Parathyroid adenoma (tissue), 2 donors: Measurements from ENCODE around the gene PPIL4.

Source experiments
- H2AFZ ChIP-seq: fragments of 300-600 bp; sonication (generic); one replicate; pipeline ENCODE4 v1.7.0; 2017; ENCODE audit warnings: antibody characterized with exemption, mild to moderate bottlenecking
- H3K27ac ChIP-seq: fragments of 300-600 bp; sonication (generic); one replicate; pipeline ENCODE4 v1.7.0; 2017
- H3K27me3 ChIP-seq: fragments of 300-600 bp; sonication (generic); one replicate; pipeline ENCODE4 v1.7.0; 2017; ENCODE audit warnings: low read length; ENCODE audit not compliant: control insufficient read depth, insufficient read depth
- H3K36me3 ChIP-seq: fragments of 300-600 bp; sonication (generic); one replicate; pipeline ENCODE4 v1.7.0; 2017; ENCODE audit warnings: low read length; ENCODE audit not compliant: control insufficient read depth, insufficient read depth
- H3K4me1 ChIP-seq: fragments of 300-600 bp; sonication (generic); one replicate; pipeline ENCODE4 v1.7.0; 2017; ENCODE audit warnings: control low read depth
- H3K4me2 ChIP-seq: fragments of 300-600 bp; sonication (generic); one replicate; pipeline ENCODE4 v1.7.0; 2017; ENCODE audit warnings: low read length
- H3K4me3 ChIP-seq: fragments of 300-600 bp; sonication (generic); one replicate; pipeline ENCODE4 v1.7.0; 2017; ENCODE audit warnings: low read depth, low read length
- H3K79me2 ChIP-seq: fragments of 300-600 bp; sonication (generic); one replicate; pipeline ENCODE4 v1.7.0; 2017; ENCODE audit warnings: control low read depth
- H3K9ac ChIP-seq: fragments of 300-600 bp; sonication (generic); one replicate; pipeline ENCODE4 v1.7.0; 2017; ENCODE audit warnings: mild to moderate bottlenecking
- H3K9me3 ChIP-seq: fragments of 300-600 bp; sonication (generic); one replicate; pipeline ENCODE4 v1.7.0; 2017; ENCODE audit warnings: low read length; ENCODE audit not compliant: control insufficient read depth
- TF ChIP-seq, protein P1 (sequence below): fragments of 300-600 bp; sonication (generic); IDR thresholded peaks from one replicate; pipeline ENCODE4 v1.7.0; 2017; ENCODE audit warnings: antibody characterized with exemption, mild to moderate bottlenecking
- donor health status: primary hyperparathyroidism.

Gene PPIL4

DNA sequence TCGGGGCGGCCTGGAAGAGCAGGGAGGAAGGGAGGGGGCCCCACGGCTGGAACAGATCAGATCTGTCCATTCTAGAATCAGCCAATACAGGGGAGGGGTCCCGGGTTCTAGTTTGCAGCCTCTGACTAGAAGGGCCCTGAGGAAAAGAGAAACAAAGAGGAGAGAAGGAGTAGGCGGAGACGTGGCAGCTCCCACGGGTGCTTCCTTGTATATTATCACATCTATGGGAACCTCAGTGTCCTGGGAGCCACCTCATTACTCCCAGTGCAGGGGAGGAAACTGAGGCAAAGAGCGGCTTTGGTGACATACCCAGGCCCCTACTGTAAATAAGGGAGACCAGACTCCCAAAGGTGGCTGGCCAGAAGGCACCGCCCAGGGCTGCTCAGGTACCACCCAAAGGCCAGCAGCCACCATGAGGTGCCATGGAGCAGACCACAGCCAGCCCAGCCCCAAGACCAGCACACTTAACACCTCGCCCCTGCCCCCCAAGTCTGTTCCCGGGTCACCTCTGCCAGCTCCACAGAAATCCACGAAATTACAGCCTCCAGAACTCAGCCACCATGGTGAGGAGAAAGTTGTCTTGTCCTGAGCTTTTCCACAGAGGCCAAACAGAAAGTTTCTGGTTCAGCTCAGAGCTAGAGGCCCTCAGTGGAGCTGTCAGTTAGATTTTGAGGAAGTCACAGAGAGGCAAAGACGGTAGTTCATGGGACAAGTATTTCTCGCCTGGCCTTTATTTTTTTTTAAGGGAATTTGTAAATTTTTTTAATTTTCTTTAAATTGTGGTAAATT, 63.1 kb downstream of the PPIL4 start:
- H3K4me2 ChIP-seq = no peak overlapping the region
- H3K9me3 ChIP-seq = no peaks in the 10 kb centered on the region
- no peaks in the 10 kb centered on the region for H3K27me3 ChIP-seq
- H3K4me1 ChIP-seq = no peaks in the 10 kb centered on the region
- H3K27ac ChIP-seq = peak overlapping the region; percentile 68
- no peaks in the 10 kb centered on the region for H3K79me2 ChIP-seq
- no peak overlapping the region for H2AFZ ChIP-seq
- no peak overlapping the region for H3K9ac ChIP-seq
- TF ChIP-seq, protein P1, sequence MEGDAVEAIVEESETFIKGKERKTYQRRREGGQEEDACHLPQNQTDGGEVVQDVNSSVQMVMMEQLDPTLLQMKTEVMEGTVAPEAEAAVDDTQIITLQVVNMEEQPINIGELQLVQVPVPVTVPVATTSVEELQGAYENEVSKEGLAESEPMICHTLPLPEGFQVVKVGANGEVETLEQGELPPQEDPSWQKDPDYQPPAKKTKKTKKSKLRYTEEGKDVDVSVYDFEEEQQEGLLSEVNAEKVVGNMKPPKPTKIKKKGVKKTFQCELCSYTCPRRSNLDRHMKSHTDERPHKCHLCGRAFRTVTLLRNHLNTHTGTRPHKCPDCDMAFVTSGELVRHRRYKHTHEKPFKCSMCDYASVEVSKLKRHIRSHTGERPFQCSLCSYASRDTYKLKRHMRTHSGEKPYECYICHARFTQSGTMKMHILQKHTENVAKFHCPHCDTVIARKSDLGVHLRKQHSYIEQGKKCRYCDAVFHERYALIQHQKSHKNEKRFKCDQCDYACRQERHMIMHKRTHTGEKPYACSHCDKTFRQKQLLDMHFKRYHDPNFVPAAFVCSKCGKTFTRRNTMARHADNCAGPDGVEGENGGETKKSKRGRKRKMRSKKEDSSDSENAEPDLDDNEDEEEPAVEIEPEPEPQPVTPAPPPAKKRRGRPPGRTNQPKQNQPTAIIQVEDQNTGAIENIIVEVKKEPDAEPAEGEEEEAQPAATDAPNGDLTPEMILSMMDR = no peak
- H3K36me3 ChIP-seq = no peaks in the 10 kb centered on the region
- H3K4me3 ChIP-seq = no peak overlapping the region

DNA sequence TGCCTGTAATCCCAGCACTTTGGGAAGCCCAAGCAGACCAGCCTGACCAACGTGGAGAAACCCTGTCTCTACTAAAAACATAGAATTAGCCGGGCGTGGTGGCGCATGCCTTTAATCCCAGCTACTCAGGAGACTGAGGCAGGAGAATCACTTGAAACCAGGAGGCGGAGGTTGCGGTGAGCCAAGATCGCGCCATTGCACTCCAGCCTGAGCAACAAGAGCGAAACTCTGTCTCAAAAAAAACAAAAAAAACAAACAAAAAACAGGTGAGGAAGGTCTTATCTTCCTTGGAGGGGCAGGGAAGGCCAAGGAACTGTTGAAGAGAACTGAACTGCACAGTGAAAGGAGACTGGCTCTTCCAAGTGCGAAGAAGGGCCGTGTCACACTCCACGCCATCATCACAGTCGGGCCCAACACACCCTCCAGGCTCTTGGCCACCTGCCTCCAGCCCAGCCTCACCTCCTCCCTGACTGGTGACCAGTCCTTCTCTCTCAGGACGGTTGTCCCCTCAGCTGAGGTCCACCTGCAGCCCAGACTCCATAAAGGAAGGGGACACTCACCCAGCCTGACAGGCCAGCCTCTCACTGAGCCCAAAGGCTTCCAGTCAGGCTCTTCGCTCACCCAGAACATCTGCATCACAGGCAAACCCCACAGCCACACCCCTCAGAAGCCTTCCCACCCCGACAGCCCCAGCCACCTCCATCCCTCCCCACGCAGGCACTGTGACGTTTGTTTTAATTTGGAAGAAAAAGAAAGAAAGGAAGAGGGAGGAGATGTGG, 65.2 kb downstream of the PPIL4 start:
- H3K36me3 ChIP-seq = no peaks in the 10 kb centered on the region
- no peak overlapping the region for H2AFZ ChIP-seq
- no peaks in the 10 kb centered on the region for H3K9me3 ChIP-seq
- H3K4me3 ChIP-seq = no peak overlapping the region
- no peak overlapping the region for H3K4me2 ChIP-seq
- H3K9ac ChIP-seq = no peak overlapping the region
- H3K27ac ChIP-seq = no peak overlapping the region
- TF ChIP-seq, protein P1 = no peak
- no peaks in the 10 kb centered on the region for H3K79me2 ChIP-seq
- no peaks in the 10 kb centered on the region for H3K4me1 ChIP-seq
- H3K27me3 ChIP-seq = no peaks in the 10 kb centered on the region

DNA sequence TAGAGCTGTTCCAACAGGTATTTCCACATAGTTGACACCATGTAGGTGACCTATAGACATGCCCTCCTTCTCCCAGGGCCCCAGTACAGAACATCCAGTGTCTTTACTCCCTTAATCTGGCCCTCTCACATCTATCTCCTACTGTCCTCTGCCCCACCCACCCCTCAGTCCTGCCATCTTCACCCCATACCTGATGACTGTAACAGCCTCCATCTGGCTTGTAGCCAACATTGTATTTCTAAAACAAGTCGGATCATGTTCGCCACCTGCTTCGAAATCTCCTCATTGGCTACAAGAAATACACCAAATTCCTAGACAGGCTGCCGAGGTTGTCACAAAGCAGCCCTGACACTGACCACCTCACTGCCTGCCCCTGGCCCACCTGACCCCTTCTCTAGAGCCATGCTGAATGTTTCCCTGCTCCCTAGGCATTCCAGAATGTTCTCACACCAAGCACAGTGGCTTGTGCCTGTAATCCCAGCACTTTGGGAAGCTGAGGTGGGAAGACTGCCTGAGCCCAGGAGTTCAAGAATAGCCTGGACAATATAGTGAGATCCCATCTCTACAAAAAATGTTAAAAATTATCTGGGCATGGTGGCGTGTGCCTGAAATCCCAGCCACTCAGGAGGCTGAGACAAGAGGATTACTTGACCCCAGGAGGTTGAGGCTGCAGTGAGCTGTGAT, 67.1 kb downstream of the PPIL4 start:
- H3K9me3 ChIP-seq = no peaks in the 10 kb centered on the region
- no peaks in the 10 kb centered on the region for H3K27me3 ChIP-seq
- H3K4me3 ChIP-seq = no peak overlapping the region
- H3K4me2 ChIP-seq = no peak overlapping the region
- H3K27ac ChIP-seq = no peak overlapping the region
- H3K4me1 ChIP-seq = no peaks in the 10 kb centered on the region
- H3K36me3 ChIP-seq = no peaks in the 10 kb centered on the region
- TF ChIP-seq, protein P1 = no peak
- H2AFZ ChIP-seq = no peak overlapping the region
- no peak overlapping the region for H3K9ac ChIP-seq
- H3K79me2 ChIP-seq = no peaks in the 10 kb centered on the region

DNA sequence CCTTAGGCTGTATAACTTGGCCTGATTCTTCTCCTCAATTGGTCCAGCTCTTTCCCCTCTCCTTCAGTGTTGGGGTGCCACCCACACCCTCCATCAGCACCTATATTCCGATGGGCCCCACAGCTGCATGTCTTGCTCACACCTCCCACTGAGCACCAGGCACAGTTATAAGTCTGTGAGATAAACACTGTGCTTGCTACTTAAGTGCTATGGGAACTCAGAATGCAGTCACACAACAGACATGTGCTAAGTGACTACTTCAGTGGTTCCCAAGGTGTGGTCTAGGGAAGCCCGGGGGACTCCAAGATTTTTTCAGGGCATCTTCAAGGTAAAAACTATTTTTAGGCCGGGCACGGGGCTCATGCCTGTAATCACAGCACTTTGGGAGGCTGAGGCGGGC, 68.3 kb downstream of the PPIL4 start:
- no peaks in the 10 kb centered on the region for H3K9me3 ChIP-seq
- no peak overlapping the region for H3K9ac ChIP-seq
- H3K36me3 ChIP-seq = no peaks in the 10 kb centered on the region
- no peaks in the 10 kb centered on the region for H3K27me3 ChIP-seq
- H3K4me1 ChIP-seq = no peaks in the 10 kb centered on the region
- H3K27ac ChIP-seq = no peak overlapping the region
- TF ChIP-seq, protein P1 = no peak
- no peak overlapping the region for H2AFZ ChIP-seq
- H3K4me2 ChIP-seq = no peak overlapping the region
- H3K4me3 ChIP-seq = no peak overlapping the region
- H3K79me2 ChIP-seq = no peaks in the 10 kb centered on the region
